Measurements from ENCODE around the gene GOLGA5. TPM values are rescaled to one million over a fixed set of nuclear protein-coding genes. Genes with fewer than 3 reads are reported as not detected.

Gene GOLGA5
- total and polyA plus RNA-seq, 12 donors: 18.5 to 27.7 (median 21.9) TPM

- ATAC-seq (no peak), DNase-seq (no peak)
- H3K27ac ChIP-seq: no peak overlapping the region
- intact Hi-C loops (cut with DNase I): loop anchor here in 2 of 10 donors (5.0 to 10.0 kb wide), 2 partner anchors 254 to 262 kb away; no protein-coding TSS in a partner anchor
- H3K9me3 ChIP-seq: no peaks in the 10 kb centered on the region
- no peak for TF ChIP-seq CTCF (IDR thresholded peaks at IDR 0.05)
- peaks cover 0 to 33% (median 0%) of the 10 kb centered on the region in 7 donors for H3K27me3 ChIP-seq
- no peak overlapping the region for H3K4me3 ChIP-seq
- WGBS, 2 donors: 92 to 93% methylated on average over 5 of the region's 5 CpGs
- no peaks in the 10 kb centered on the region for H3K36me3 ChIP-seq
- peaks cover 2 to 11% (median 6%) of the 10 kb centered on the region in 9 donors for H3K4me1 ChIP-seq
Observed at GRCh38 chr14:92883066-92883465, 89.0 kb downstream of the GOLGA5 start.

- intact Hi-C loops (cut with DNase I): loop anchor here in 2 of 10 donors (5.0 to 10.0 kb wide), 2 partner anchors 253 to 260 kb away; no protein-coding TSS in a partner anchor
- no peaks in the 10 kb centered on the region for H3K36me3 ChIP-seq
- H3K4me3 ChIP-seq: no peak overlapping the region
- DNase-seq (no peak), ATAC-seq (no peak)
- no peaks in the 10 kb centered on the region for H3K9me3 ChIP-seq
- no peak for TF ChIP-seq CTCF (IDR thresholded peaks at IDR 0.05)
- WGBS, 2 donors: 35 to 43% methylated on average over 3 of the region's 3 CpGs
- peaks cover 0 to 4% (median 0%) of the 10 kb centered on the region in 9 donors for H3K4me1 ChIP-seq
- H3K27ac ChIP-seq: no peak overlapping the region
- peaks cover 0 to 33% (median 0%) of the 10 kb centered on the region in 7 donors for H3K27me3 ChIP-seq
Observed at GRCh38 chr14:92884410-92884809, 90.3 kb downstream of the GOLGA5 start.

GRCh38 chr14:92885279-92886061, 91.4 kb downstream of the GOLGA5 start:
- Histone ChIP-seq H3K9me3 (peaks cover 0 to 5% (median 0%) of the 10 kb centered on the region in 11 donors), H3K4me3 (no peak overlapping the region), H3K27me3 (peaks cover 0 to 33% (median 0%) of the 10 kb centered on the region in 7 donors), H3K36me3 (no peaks in the 10 kb centered on the region), H3K4me1 (peaks cover 0 to 4% (median 0%) of the 10 kb centered on the region in 9 donors), H3K27ac (no peak overlapping the region)
- DNase-seq (no peak), ATAC-seq (no peak)
- 70 to 78% methylated on average over 8 of the region's 8 CpGs for WGBS, 2 donors
- no peak for TF ChIP-seq CTCF (IDR thresholded peaks at IDR 0.05)
- intact Hi-C loops (cut with DNase I): loop anchor here in 1 of 10 donors (10.0 kb wide), 1 partner anchor 259 kb away; no protein-coding TSS in a partner anchor

GRCh38 chr14:92886337-92886736, 92.2 kb downstream of the GOLGA5 start:
- Histone ChIP-seq H3K4me1 (no peaks in the 10 kb centered on the region), H3K36me3 (no peaks in the 10 kb centered on the region), H3K27me3 (peaks cover 0 to 33% (median 0%) of the 10 kb centered on the region in 7 donors), H3K9me3 (peaks cover 0 to 6% (median 0%) of the 10 kb centered on the region in 11 donors), H3K4me3 (no peak overlapping the region), H3K27ac (no peak overlapping the region)
- DNase-seq (no peak), ATAC-seq (no peak)
- no peak for TF ChIP-seq CTCF (IDR thresholded peaks at IDR 0.05)
- WGBS, 2 donors: 56 to 61% methylated on average over 11 of the region's 11 CpGs
- intact Hi-C loops (cut with DNase I): loop anchor here in 1 of 10 donors (10.0 kb wide), 1 partner anchor 258 kb away; no protein-coding TSS in a partner anchor

All from heart right ventricle (tissue), 16 donors.